OCI-LY1 (cell line): Measurements from ENCODE around the gene BLCAP.

Source experiments
- EZH2 ChIP-seq: fragments of 200-600 bp; sonication (generic), shearing (Covaris generic); IDR thresholded peaks from 2 replicates; pipeline ENCODE4 v1.8.0; 2017; ENCODE audit warnings: borderline replicate concordance, mixed run types, mild to moderate bottlenecking, antibody characterized with exemption, low read length, moderate library complexity, mixed read lengths
- TF ChIP-seq, protein P1 (sequence below): fragments of 200-600 bp; sonication (generic), shearing (Covaris generic); IDR thresholded peaks from 2 replicates; pipeline ENCODE4 v1.5.1; 2017; ENCODE audit warnings: mild to moderate bottlenecking, antibody characterized with exemption, low read length, moderate library complexity, mixed read lengths

- TF ChIP-seq, protein P1, sequence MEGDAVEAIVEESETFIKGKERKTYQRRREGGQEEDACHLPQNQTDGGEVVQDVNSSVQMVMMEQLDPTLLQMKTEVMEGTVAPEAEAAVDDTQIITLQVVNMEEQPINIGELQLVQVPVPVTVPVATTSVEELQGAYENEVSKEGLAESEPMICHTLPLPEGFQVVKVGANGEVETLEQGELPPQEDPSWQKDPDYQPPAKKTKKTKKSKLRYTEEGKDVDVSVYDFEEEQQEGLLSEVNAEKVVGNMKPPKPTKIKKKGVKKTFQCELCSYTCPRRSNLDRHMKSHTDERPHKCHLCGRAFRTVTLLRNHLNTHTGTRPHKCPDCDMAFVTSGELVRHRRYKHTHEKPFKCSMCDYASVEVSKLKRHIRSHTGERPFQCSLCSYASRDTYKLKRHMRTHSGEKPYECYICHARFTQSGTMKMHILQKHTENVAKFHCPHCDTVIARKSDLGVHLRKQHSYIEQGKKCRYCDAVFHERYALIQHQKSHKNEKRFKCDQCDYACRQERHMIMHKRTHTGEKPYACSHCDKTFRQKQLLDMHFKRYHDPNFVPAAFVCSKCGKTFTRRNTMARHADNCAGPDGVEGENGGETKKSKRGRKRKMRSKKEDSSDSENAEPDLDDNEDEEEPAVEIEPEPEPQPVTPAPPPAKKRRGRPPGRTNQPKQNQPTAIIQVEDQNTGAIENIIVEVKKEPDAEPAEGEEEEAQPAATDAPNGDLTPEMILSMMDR = no peak
- TF ChIP-seq EZH2 = no peak
Observed at GRCh38 chr20:37535443-37536132, 7.9 kb upstream of the BLCAP start.
